ENCODE results near the gene NR1H3.

NR1H3 gene

DNA sequence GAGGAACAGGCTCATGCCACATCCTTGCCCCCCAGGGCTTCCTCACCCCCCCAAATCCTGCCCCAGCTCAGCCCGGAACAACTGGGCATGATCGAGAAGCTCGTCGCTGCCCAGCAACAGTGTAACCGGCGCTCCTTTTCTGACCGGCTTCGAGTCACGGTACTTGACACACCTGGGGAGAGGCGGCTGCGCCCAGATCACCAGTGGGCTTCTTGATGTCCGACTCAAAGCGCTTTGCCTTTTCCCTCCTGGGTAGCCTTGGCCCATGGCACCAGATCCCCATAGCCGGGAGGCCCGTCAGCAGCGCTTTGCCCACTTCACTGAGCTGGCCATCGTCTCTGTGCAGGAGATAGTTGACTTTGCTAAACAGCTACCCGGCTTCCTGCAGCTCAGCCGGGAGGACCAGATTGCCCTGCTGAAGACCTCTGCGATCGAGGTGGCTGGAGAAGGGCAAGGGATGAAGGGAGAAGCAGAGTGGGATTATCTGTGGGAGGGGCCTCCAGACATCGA is 3.5 kb downstream of the NR1H3 start:
- no peak for FAIRE-seq
- no peak for DNase-seq (ENCODE audit: insufficient read length)
- TF ChIP-seq POLR2AphosphoS5 (IDR thresholded peaks at IDR 0.05; ENCODE audit: low read depth, low read length) (no peak), TAF1 (IDR thresholded peaks at IDR 0.05; ENCODE audit: borderline replicate concordance, low read depth, low read length) (no peak), POLR2A (IDR thresholded peaks at IDR 0.05; ENCODE audit: low read depth, low read length) (no peak)

- DNase-seq (ENCODE audit: insufficient read length) (no peak), FAIRE-seq (no peak)
- TF ChIP-seq TAF1 (IDR thresholded peaks at IDR 0.05; ENCODE audit: borderline replicate concordance, low read depth, low read length) = no peak
- TF ChIP-seq POLR2AphosphoS5 (IDR thresholded peaks at IDR 0.05; ENCODE audit: low read depth, low read length) = no peak
- TF ChIP-seq POLR2A (IDR thresholded peaks at IDR 0.05; ENCODE audit: low read depth, low read length) = no peak
These were observed 6.3 kb downstream of the NR1H3 start for GRCh38 chr11:47264119-47264518.

DNA sequence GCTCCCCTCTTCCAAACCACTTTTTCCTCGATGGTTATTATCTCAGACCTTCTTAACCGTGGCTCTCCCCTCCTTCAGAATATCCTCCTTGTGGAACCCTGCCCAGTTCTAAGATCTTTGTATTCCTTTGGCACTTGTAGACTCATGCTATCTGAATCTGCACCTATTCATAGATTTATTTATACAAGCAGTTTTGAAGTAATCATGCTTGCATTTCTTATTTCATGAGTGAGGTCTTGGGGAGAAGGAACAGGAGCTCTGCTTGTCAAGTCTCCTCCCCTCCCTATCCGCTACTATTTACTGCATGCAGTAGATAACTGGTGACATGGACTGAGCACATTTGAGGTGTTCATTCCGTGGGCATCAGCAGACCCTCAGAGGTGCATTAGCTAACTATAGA is 6.7 kb downstream of the NR1H3 start:
- FAIRE-seq (no peak), DNase-seq (ENCODE audit: insufficient read length) (no peak)
- TF ChIP-seq POLR2A (IDR thresholded peaks at IDR 0.05; ENCODE audit: low read depth, low read length) (no peak), TAF1 (IDR thresholded peaks at IDR 0.05; ENCODE audit: borderline replicate concordance, low read depth, low read length) (no peak), POLR2AphosphoS5 (IDR thresholded peaks at IDR 0.05; ENCODE audit: low read depth, low read length) (no peak)

DNA sequence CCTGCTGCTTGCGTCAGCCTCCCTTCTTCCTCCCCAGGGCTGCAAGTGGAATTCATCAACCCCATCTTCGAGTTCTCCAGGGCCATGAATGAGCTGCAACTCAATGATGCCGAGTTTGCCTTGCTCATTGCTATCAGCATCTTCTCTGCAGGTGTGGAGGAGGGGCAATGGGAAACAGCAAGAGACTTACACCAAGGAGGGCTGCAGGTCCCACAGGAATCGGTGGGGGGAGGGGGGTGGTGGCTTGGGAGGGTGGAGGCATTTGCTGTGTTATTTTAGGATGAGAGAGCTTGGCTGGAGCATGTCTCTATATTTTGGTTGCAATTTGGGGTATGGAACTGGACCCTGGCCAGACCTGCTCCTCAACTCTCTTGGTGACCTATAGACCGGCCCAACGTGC is 10.1 kb downstream of the NR1H3 start:
- FAIRE-seq (no peak), DNase-seq (ENCODE audit: insufficient read length) (no peak)
- TF ChIP-seq POLR2A (IDR thresholded peaks at IDR 0.05; ENCODE audit: low read depth, low read length) = no peak
- TF ChIP-seq TAF1 (IDR thresholded peaks at IDR 0.05; ENCODE audit: borderline replicate concordance, low read depth, low read length) = no peak
- TF ChIP-seq POLR2AphosphoS5 (IDR thresholded peaks at IDR 0.05; ENCODE audit: low read depth, low read length) = no peak

DNA sequence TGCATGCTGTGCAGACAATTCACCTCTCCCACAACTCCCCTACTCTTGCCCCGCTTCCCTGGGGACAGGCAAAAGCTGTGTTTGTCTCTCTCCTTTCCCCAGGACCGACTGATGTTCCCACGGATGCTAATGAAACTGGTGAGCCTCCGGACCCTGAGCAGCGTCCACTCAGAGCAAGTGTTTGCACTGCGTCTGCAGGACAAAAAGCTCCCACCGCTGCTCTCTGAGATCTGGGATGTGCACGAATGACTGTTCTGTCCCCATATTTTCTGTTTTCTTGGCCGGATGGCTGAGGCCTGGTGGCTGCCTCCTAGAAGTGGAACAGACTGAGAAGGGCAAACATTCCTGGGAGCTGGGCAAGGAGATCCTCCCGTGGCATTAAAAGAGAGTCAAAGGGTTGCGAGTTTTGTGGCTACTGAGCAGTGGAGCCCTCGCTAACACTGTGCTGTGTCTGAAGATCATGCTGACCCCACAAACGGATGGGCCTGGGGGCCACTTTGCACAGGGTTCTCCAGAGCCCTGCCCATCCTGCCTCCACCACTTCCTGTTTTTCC is 10.7 kb downstream of the NR1H3 start:
- DNase-seq (ENCODE audit: insufficient read length) (no peak), FAIRE-seq (no peak)
- no peak for TF ChIP-seq POLR2A (IDR thresholded peaks at IDR 0.05; ENCODE audit: low read depth, low read length)
- TF ChIP-seq TAF1 (IDR thresholded peaks at IDR 0.05; ENCODE audit: borderline replicate concordance, low read depth, low read length) = no peak
- no peak for TF ChIP-seq POLR2AphosphoS5 (IDR thresholded peaks at IDR 0.05; ENCODE audit: low read depth, low read length)

- FAIRE-seq (no peak), DNase-seq (ENCODE audit: insufficient read length) (peak; percentile 87)
- TF ChIP-seq TAF1 (IDR thresholded peaks at IDR 0.05; ENCODE audit: borderline replicate concordance, low read depth, low read length) = no peak
- peak; percentile 9; the same call in 1 of the 2 replicates for TF ChIP-seq POLR2A (IDR thresholded peaks at IDR 0.05; ENCODE audit: low read depth, low read length)
- TF ChIP-seq POLR2AphosphoS5 (IDR thresholded peaks at IDR 0.05; ENCODE audit: low read depth, low read length) = 0 out of 2 replicates have a peak, but pooled peaks have one; percentile 4
These were observed 11.4 kb downstream of the NR1H3 start for GRCh38 chr11:47269002-47269828.

DNA sequence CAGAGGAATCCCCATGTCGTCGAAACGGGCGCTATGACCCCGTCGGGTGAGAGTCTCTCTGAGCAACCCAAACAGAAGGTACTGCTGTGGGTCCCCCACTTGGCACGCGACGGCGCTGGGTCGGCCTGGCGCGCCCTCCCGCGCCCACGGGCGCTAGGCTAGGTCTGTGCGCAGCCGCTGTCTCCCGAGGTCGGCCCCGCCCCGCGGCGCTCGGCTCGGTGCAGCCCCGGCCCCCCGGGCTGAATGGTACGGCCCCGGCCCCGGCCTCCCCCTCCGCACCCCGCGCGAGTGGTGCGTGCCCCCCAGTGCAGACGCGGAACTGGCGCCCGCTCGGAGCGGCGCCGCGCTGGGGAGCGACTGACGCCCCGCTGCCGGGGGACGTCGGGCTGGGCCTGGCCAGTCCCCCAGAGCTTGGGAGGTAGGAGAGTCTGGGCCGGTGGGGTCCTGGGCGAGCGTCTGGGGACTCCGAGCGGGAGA is 12.1 kb downstream of the NR1H3 start, which contains the start of gene MADD:
Gene MADD (plus strand): TSS at position 305 of the 477 bp plus-strand sequence.
- TF ChIP-seq TAF1 (IDR thresholded peaks at IDR 0.05; ENCODE audit: borderline replicate concordance, low read depth, low read length) = peak; percentile 14
- TF ChIP-seq POLR2AphosphoS5 (IDR thresholded peaks at IDR 0.05; ENCODE audit: low read depth, low read length) = peak; percentile 79
- peak; percentile 86 for TF ChIP-seq POLR2A (IDR thresholded peaks at IDR 0.05; ENCODE audit: low read depth, low read length)
- DNase-seq (ENCODE audit: insufficient read length) (peak; percentile 96), FAIRE-seq (peak; percentile 97)

DNA sequence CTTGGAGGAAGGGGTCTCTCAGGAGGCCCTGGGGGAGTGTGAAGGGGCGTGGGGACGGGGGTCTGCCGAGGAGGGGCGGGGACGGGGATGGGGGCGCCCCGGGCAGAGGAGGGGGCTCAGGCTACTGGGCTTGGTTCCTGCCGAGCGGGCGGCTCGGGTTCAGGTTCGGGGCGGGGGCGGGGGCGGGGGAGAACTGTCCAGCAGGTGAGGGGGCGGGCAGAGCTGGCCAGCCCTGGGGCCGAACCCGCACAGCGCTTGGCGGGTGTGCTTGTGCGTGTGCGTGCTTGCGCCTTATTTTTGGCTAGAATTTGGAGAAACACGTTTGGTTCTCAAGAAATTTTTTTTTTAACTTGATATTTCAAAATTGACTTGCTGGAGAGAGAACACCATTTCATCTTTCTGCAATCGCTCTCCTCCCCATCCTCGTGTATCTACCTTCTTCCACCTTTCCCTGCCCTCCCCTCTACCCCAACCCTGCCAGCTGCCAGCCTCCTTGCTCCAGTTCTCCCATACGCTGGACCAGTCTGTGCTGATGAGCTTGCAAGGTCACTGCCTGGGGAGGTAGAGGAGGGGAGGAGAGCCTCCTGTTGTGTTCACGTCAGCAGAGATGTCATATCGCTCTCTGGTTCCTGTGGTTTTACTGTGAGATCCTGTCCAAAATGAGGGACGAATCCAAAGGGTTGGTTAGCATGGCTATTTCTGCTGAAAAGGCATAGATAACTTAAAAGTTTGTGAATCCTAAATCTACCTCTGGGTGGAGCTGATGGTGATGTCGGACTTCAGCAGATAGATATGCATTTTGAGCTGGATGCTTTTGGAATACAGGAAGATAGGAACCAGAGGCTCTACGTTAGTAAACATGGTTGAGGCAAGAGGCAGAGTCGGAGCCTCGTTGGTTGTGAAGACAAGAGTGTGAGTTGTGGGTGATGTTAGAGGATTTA is 12.8 kb downstream of the NR1H3 start:
- no peak for DNase-seq (ENCODE audit: insufficient read length)
- peak; percentile 73 for FAIRE-seq
- no peak for TF ChIP-seq POLR2A (IDR thresholded peaks at IDR 0.05; ENCODE audit: low read depth, low read length)
- no peak for TF ChIP-seq POLR2AphosphoS5 (IDR thresholded peaks at IDR 0.05; ENCODE audit: low read depth, low read length)
- TF ChIP-seq TAF1 (IDR thresholded peaks at IDR 0.05; ENCODE audit: borderline replicate concordance, low read depth, low read length) = no peak

DNA sequence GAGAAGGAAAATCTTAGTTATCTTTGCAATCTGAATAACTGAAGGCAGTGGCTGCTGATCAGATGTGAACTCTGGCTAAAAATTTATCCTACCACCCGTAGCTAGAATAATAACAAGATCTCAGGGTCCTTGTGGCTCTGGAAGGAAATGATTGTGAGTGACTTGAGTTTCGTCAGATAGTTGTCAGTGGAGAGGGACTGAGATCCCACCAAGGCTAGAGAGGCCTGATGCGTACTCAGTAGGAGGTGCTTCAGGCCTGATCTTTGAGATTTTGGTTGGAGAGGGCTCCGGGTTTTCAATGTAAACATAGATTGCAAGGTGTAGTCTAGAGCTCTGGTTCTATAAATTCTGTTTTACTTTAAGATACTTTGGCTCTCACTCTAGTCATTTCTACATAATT is 13.5 kb downstream of the NR1H3 start:
- no peak for FAIRE-seq

GRCh38 chr11:47271961-47272661 is 14.3 kb downstream of the NR1H3 start:
- DNase-seq (ENCODE audit: insufficient read length) (no peak), FAIRE-seq (no peak)
- TF ChIP-seq POLR2A (IDR thresholded peaks at IDR 0.05; ENCODE audit: low read depth, low read length) (no peak), TAF1 (IDR thresholded peaks at IDR 0.05; ENCODE audit: borderline replicate concordance, low read depth, low read length) (no peak), POLR2AphosphoS5 (IDR thresholded peaks at IDR 0.05; ENCODE audit: low read depth, low read length) (no peak)

More for the DNA sequence above, 13.5 kb downstream of the NR1H3 start:
- no peak for DNase-seq (ENCODE audit: insufficient read length)
- TF ChIP-seq TAF1 (IDR thresholded peaks at IDR 0.05; ENCODE audit: borderline replicate concordance, low read depth, low read length) (no peak), POLR2AphosphoS5 (IDR thresholded peaks at IDR 0.05; ENCODE audit: low read depth, low read length) (no peak), POLR2A (IDR thresholded peaks at IDR 0.05; ENCODE audit: low read depth, low read length) (no peak)

Measured in GM12892 (cell line).